Sigmoid colon (tissue), 4 donors: ENCODE measurements around the gene VDR.

ENCODE experiments used
- CTCF ChIP-seq, 4 experiments: fragments of 450-650 bp in 3 of 4; fragments of 200-600 bp in 1 of 4; IDR thresholded peaks; one replicate each; pipeline ENCODE4 v1.5.1; 2016 to 2019; ENCODE audit warnings: antibody characterized with exemption in 4 of 4, mild to moderate bottlenecking in 3 of 4, moderate library complexity in 2 of 4
- POLR2A ChIP-seq, 2 donors: fragments of 450-650 bp; IDR thresholded peaks; one replicate each; pipeline ENCODE4 v1.6.1; 2016; ENCODE audit warnings: antibody characterized with exemption in 2 of 2, mild to moderate bottlenecking in 2 of 2, moderate library complexity in 2 of 2
- POLR2AphosphoS5 ChIP-seq, 4 donors: sonication (generic); formaldehyde crosslinking; IDR thresholded peaks; one replicate each; pipeline ENCODE4 v1.6.1; 2017; ENCODE audit warnings: antibody characterized with exemption in 4 of 4

GRCh38 chr12:47858511-47859266 is 46.1 kb downstream of the VDR start:
- TF ChIP-seq POLR2AphosphoS5 (IDR thresholded peaks at IDR 0.05) (no peak), CTCF (IDR thresholded peaks at IDR 0.05) (no peak), POLR2A (IDR thresholded peaks at IDR 0.05) (no peak)
